ENCODE measurements around the gene SAP30BP. TPM values are rescaled to one million over a fixed set of nuclear protein-coding genes. Genes with fewer than 3 reads are reported as not detected.

SAP30BP gene
- total and polyA plus RNA-seq, 10 of the 15 experiments (the other 5 are each of a cell fraction or from before 2014, with no cell fraction given): 57.9 to 166 (median 94.5) TPM

DNA sequence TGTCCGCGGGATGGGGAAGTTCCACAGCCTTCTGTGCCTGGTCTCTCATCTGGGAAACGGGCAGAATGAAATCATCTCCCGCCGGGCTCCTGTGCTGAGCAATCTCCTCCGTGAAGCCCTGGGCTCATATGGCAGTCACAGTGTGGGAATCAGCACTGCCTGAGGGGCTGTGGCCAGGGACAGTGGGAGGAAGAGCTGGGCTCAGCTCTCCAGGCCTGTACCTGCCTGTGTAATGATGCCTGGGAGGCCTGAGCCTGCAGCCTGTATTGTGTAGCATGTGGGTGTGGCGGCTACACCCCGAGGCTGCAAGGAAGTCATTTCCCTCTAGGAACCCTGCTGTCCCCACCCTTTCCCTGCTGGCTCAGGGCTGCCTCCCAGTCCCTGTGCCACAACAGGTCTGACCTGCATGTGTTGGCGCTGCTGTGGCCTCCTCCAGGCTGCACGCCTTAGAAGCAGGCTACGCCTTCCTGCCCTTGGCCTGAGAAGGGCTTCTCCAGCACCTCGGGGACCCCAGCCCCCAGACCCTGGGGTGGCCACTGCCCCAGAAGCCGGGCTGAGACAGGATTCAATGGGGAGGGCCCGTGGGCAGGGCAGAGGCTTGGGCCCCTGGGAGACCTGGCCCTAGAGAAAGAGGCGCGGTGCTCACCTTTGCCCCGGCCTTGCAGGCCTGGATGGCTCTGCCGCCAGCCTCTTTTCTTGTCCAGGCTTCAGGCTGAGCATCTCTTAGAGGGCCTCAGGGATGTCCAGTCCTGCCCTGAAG lies 56.2 kb downstream of the SAP30BP start:
- no peak for FAIRE-seq
- TF ChIP-seq ZNF24 (IDR thresholded peaks at IDR 0.05) (no peak), POLR2AphosphoS2 (IDR thresholded peaks at IDR 0.05; ENCODE audit: low read depth, low read length) (no peak), BHLHE40 (IDR thresholded peaks at IDR 0.05; ENCODE audit: borderline replicate concordance in 1 of 2, low read depth in 2 of 2, low read length in 1 of 2) (no peak), RELA (IDR thresholded peaks at IDR 0.05; ENCODE audit: borderline replicate concordance, partially characterized antibody) (no peak), PAX5 (IDR thresholded peaks at IDR 0.05; ENCODE audit: borderline replicate concordance, low read depth, low read length) (no peak), ASH2L (IDR thresholded peaks at IDR 0.05; ENCODE audit: borderline replicate concordance, low read depth) (no peak), ELK1 (IDR thresholded peaks at IDR 0.05; ENCODE audit: low read depth, low read length) (no peak), SREBF2 (IDR thresholded peaks at IDR 0.05; ENCODE audit: low read length) (no peak), RAD21 (IDR thresholded peaks at IDR 0.05; ENCODE audit: insufficient read depth, low read depth, low read length) (no peak), JUNB (IDR thresholded peaks at IDR 0.05) (no peak), ETV6 (conservative IDR thresholded peaks at IDR 0.05 in 1 of 2, IDR thresholded peaks at IDR 0.05 in 1 of 2; ENCODE audit: borderline replicate concordance in 1 of 2, low read depth in 1 of 2) (no peak), SIN3A (IDR thresholded peaks at IDR 0.05; ENCODE audit: low read depth, low read length) (no peak), TBL1XR1 (IDR thresholded peaks at IDR 0.05; ENCODE audit: low read depth, low read length) (no peak), CHD4 (IDR thresholded peaks at IDR 0.05) (no peak), BACH1 (IDR thresholded peaks at IDR 0.05; ENCODE audit: borderline replicate concordance) (no peak), SP1 (IDR thresholded peaks at IDR 0.05; ENCODE audit: low read depth, low read length) (no peak), NR2C2 (IDR thresholded peaks at IDR 0.05; ENCODE audit: borderline replicate concordance, control insufficient read depth, insufficient read length, low read depth) (no peak)
- TF ChIP-seq, protein P1, sequence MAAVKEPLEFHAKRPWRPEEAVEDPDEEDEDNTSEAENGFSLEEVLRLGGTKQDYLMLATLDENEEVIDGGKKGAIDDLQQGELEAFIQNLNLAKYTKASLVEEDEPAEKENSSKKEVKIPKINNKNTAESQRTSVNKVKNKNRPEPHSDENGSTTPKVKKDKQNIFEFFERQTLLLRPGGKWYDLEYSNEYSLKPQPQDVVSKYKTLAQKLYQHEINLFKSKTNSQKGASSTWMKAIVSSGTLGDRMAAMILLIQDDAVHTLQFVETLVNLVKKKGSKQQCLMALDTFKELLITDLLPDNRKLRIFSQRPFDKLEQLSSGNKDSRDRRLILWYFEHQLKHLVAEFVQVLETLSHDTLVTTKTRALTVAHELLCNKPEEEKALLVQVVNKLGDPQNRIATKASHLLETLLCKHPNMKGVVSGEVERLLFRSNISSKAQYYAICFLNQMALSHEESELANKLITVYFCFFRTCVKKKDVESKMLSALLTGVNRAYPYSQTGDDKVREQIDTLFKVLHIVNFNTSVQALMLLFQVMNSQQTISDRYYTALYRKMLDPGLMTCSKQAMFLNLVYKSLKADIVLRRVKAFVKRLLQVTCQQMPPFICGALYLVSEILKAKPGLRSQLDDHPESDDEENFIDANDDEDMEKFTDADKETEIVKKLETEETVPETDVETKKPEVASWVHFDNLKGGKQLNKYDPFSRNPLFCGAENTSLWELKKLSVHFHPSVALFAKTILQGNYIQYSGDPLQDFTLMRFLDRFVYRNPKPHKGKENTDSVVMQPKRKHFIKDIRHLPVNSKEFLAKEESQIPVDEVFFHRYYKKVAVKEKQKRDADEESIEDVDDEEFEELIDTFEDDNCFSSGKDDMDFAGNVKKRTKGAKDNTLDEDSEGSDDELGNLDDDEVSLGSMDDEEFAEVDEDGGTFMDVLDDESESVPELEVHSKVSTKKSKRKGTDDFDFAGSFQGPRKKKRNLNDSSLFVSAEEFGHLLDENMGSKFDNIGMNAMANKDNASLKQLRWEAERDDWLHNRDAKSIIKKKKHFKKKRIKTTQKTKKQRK (IDR thresholded peaks at IDR 0.05; ENCODE audit: low read depth, low read length): no peak
- TF ChIP-seq, protein P2, sequence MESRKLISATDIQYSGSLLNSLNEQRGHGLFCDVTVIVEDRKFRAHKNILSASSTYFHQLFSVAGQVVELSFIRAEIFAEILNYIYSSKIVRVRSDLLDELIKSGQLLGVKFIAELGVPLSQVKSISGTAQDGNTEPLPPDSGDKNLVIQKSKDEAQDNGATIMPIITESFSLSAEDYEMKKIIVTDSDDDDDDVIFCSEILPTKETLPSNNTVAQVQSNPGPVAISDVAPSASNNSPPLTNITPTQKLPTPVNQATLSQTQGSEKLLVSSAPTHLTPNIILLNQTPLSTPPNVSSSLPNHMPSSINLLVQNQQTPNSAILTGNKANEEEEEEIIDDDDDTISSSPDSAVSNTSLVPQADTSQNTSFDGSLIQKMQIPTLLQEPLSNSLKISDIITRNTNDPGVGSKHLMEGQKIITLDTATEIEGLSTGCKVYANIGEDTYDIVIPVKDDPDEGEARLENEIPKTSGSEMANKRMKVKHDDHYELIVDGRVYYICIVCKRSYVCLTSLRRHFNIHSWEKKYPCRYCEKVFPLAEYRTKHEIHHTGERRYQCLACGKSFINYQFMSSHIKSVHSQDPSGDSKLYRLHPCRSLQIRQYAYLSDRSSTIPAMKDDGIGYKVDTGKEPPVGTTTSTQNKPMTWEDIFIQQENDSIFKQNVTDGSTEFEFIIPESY (IDR thresholded peaks at IDR 0.05): no peak
- ATAC-seq: no peak
- Histone ChIP-seq H4K20me1 (ENCODE audit: control insufficient read depth, insufficient read depth) (no peaks in the 10 kb centered on the region), H3K4me3 (no peak overlapping the region), H3K27me3 (replicated peaks in 1 of 2; ENCODE audit: control insufficient read depth in 2 of 2, insufficient read depth in 2 of 2, low read length in 1 of 2) (peaks cover 0 to 1% of the 10 kb centered on the region in 2 experiments; a peak in 2 of 4 replicates), H3K27ac (ENCODE audit: control insufficient read depth, insufficient read depth) (no peak overlapping the region), H3K4me1 (ENCODE audit: control insufficient read depth, insufficient read depth, low read length) (no peaks in the 10 kb centered on the region), H3K79me2 (ENCODE audit: control insufficient read depth, insufficient read depth, low read length) (no peaks in the 10 kb centered on the region), H2AFZ (ENCODE audit: control insufficient read depth, low read depth, low read length) (no peak overlapping the region), H3K9me3 (replicated peaks; ENCODE audit: control insufficient read depth, insufficient read depth, low read length) (no peaks in the 10 kb centered on the region), H3K4me2 (ENCODE audit: control insufficient read depth, insufficient read depth) (no peak overlapping the region), H3K36me3 (ENCODE audit: control insufficient read depth in 2 of 2, insufficient read depth in 2 of 2, low read length in 1 of 2) (no peaks in the 10 kb centered on the region), H3K9ac (ENCODE audit: control insufficient read depth, insufficient read depth, low read length) (no peak overlapping the region)
- ChIA-PET RAD21 (ENCODE audit: unreplicated experiment) (no interaction called here), CTCF (interaction anchor here (1.6 kb wide), 1 partner anchor 25 kb away, joined by 5 read pairs; no protein-coding TSS in a partner anchor), POLR2A (no interaction called here), SMC1A (ENCODE audit: uncharacterized antibody, unreplicated experiment) (no interaction called here)
- in situ Hi-C loops (cut with MboI) (no loop called here), intact Hi-C loops (cut with micrococcal nuclease; ENCODE audit: unreplicated experiment) (no loop called here)
- no TSS peak for BruUV-seq (replicated peaks)
- 62% methylated on average over 18 of the region's 18 CpGs for WGBS (ENCODE audit: insufficient coverage, insufficient replicate concordance, low lambda C conversion rate, missing lambda C conversion rate)
- no peak for DNase-seq (ENCODE audit: low read depth, low spot score)
